ENCODE results near the gene MORN4.
A peak's percentile ranks its signal among the peaks of the same experiment; 100 is the strongest.
"Not testable (repeated sequence)": the region's sequence is repeated elsewhere in the genome, so short reads cannot be mapped to it uniquely, and the experiment has no call there.

The MORN4 gene

GRCh38 chr10:97632949-97633884 is at the start of gene MORN4:
Gene MORN4, minus strand, starts transcription at chr10:97633500. Its CDS starts 13,847 bp downstream, at chr10:97619653.
- DNase-seq (ENCODE audit: low read depth), result peak; percentile 80

GRCh38 chr10:97682042-97682441 is 48.7 kb upstream of the MORN4 start:
- no peak for DNase-seq (ENCODE audit: low read depth)

- DNase-seq (ENCODE audit: low read depth), result no peak
These were observed 46.3 kb upstream of the MORN4 start for GRCh38 chr10:97679594-97679993.

GRCh38 chr10:97676770-97677581 is 43.7 kb upstream of the MORN4 start:
- no peak for DNase-seq (ENCODE audit: low read depth)

- DNase-seq (ENCODE audit: low read depth), result no peak
These were observed 41.9 kb upstream of the MORN4 start for GRCh38 chr10:97675222-97675621.

- DNase-seq (ENCODE audit: low read depth), result no peak
These were observed 40.6 kb upstream of the MORN4 start for GRCh38 chr10:97673736-97674525.

GRCh38 chr10:97669571-97669970 is 36.3 kb upstream of the MORN4 start:
- no peak for DNase-seq (ENCODE audit: low read depth)

- DNase-seq (ENCODE audit: low read depth), result no peak
These were observed 34.2 kb upstream of the MORN4 start for GRCh38 chr10:97667463-97667862.

- no peak for DNase-seq (ENCODE audit: low read depth)
These were observed 33.7 kb upstream of the MORN4 start for GRCh38 chr10:97666992-97667391.

GRCh38 chr10:97664282-97664850 is 31.1 kb upstream of the MORN4 start:
- no peak for DNase-seq (ENCODE audit: low read depth)

GRCh38 chr10:97659589-97659988 is 26.3 kb upstream of the MORN4 start:
- DNase-seq (ENCODE audit: low read depth), result no peak

- DNase-seq (ENCODE audit: low read depth), result no peak
These were observed 23.5 kb upstream of the MORN4 start for GRCh38 chr10:97656777-97657176.

- no peak for DNase-seq (ENCODE audit: low read depth)
These were observed 18.5 kb upstream of the MORN4 start for GRCh38 chr10:97651773-97652172.

GRCh38 chr10:97650726-97651125 is 17.4 kb upstream of the MORN4 start:
- no peak for DNase-seq (ENCODE audit: low read depth)

GRCh38 chr10:97649405-97649750 is 16.1 kb upstream of the MORN4 start:
- DNase-seq (ENCODE audit: low read depth), result not testable (repeated sequence)

- no peak for DNase-seq (ENCODE audit: low read depth)
These were observed 15.5 kb upstream of the MORN4 start for GRCh38 chr10:97648562-97649404.

GRCh38 chr10:97647556-97647955 is 14.3 kb upstream of the MORN4 start:
- no peak for DNase-seq (ENCODE audit: low read depth)

- no peak for DNase-seq (ENCODE audit: low read depth)
These were observed 11.6 kb upstream of the MORN4 start for GRCh38 chr10:97644936-97645335.

GRCh38 chr10:97643441-97643985 is 10.2 kb upstream of the MORN4 start:
- no peak for DNase-seq (ENCODE audit: low read depth)

GRCh38 chr10:97642471-97643159 is 9.3 kb upstream of the MORN4 start:
- DNase-seq (ENCODE audit: low read depth), result not testable (repeated sequence)
